GM19324 (cell line): ENCODE data around the gene GRM7.

Source experiments
- ATAC-seq: cut with Tn5 transposase; IDR thresholded peaks from one replicate; pipeline ENCODE4 v1.9.1; 2021; ENCODE audit warnings: mild to moderate bottlenecking, moderate library complexity; ENCODE audit not compliant: unreplicated experiment, low FRiP score

GRM7 gene

GRCh38 chr3:6965881-6966280 lies 105.0 kb downstream of the GRM7 start:
- no peak for ATAC-seq

DNA sequence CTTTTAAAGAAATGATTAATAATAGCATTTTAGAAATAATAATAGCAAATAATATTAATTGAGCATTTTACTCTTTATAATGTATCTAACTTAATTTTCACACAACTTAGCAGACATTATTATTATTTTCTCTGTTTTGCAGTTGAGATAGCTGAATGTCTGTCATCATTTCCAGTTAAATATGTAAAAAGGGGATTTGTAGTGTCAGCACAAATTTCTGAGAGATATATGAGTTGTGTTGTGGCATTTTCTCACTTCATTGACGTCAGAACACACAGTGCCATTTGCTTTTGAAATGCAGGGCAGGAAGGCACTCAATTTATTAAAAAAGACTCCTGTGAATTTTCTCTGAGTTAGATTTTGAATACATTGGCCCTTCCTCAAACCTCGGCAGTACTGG lies 111.0 kb downstream of the GRM7 start:
- no peak for ATAC-seq

DNA sequence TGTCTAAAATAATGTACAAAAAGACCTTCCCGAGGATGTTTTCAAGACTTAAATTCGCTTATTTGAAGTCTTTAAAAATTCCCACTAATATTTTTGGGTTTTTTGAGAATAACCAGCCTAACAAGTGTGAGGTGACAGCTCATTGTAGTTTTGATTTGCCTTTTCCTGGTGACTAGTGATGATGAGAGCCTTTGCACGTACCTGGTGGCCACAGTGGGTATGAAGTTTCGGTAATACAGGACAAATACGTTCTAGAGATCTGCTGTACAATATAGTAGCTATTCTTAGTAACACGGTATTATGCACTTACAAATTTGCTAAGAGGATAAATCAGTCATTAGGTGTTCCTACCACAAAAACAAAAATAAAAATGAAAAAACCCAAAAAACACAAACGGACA lies 124.9 kb downstream of the GRM7 start:
- no peak for ATAC-seq

GRCh38 chr3:6989608-6990291 lies 128.8 kb downstream of the GRM7 start:
- ATAC-seq, result no peak

- ATAC-seq, result no peak
Observed at GRCh38 chr3:6994081-6994668, 133.3 kb downstream of the GRM7 start.

- no peak for ATAC-seq
Observed at GRCh38 chr3:7000501-7000900, 139.6 kb downstream of the GRM7 start.

- ATAC-seq, result no peak
Observed at GRCh38 chr3:7001370-7001769, 140.5 kb downstream of the GRM7 start.

- no peak for ATAC-seq
Observed at GRCh38 chr3:7015683-7016440, 154.9 kb downstream of the GRM7 start.

DNA sequence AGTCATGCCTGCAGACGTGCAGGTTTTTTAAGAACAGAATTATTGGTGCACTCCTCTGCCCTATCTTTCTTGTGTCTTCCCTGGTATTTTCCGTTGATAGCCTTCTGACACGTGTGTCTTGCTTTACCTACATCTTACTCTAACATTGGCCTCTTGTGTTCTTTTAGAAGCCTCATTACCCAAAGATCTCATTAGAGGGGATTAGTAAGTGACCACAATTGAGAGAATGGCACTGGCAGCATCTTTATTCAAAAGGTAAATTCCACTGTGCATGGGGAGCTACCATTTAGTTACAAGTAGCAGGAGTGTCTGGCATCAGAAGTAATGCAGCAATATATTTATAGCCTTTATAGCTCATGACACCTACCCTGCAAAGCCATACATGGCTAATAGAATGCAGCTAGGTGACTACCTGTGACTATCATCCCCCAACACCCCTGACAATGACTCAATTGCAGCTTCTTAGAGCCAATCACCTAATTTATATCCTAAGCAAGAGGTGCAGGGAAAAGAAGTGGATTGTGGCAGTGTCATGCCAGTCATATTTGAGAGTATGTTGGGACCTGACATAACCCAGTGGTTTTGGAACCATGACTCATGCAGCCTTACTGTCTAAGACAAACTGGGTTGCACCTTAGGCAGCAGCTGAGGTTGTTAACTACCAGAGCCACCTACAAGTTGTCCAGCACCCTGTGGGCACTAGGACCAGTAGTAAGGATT lies 164.8 kb downstream of the GRM7 start:
- no peak for ATAC-seq

- no peak for ATAC-seq
Observed at GRCh38 chr3:7029562-7029961, 168.6 kb downstream of the GRM7 start.

- ATAC-seq, result no peak
Observed at GRCh38 chr3:7038394-7038793, 177.5 kb downstream of the GRM7 start.

DNA sequence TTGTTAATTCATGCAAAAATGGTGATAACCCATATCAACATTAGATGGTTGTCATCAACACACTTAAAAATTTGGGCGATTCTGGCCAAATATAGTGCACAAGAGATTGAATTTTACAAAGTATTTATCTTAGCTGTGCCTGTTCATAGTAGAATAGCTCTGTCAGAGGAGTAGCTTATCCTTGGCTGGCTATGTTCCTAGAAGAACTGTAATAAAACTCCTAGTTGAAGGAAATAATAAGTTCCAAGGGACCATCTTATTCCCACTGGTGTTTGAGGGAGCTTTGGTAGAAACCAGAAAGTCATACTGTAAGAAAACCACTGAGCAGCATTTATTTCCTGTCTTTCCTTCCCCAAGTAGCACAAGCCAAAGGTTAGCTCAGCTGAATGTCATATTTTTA lies 201.8 kb downstream of the GRM7 start:
- no peak for ATAC-seq

GRCh38 chr3:7070461-7070860 lies 209.5 kb downstream of the GRM7 start:
- no peak for ATAC-seq

GRCh38 chr3:7074217-7074616 lies 213.3 kb downstream of the GRM7 start:
- ATAC-seq, result no peak

GRCh38 chr3:7075117-7075516 lies 214.2 kb downstream of the GRM7 start:
- no peak for ATAC-seq

DNA sequence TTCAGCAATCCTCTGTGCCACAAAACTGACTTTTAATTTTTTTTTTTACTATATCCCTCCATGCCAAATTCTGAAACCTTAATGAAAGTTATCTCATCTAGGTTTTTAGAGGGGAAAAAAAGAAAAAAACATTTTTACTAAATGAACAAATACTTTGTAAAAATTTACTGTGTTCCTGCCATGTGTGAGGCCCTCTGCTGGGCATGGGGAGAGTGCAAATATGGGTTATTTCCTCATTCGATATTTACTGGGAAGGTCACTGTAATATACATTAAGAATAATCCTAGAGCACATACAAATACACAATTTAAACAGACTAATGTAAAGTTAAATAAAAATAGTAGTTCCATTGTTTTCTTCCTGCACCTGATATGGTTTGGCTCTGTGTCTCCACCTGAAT lies 215.0 kb downstream of the GRM7 start:
- ATAC-seq, result no peak

- ATAC-seq, result no peak
Observed at GRCh38 chr3:7082244-7082643, 221.3 kb downstream of the GRM7 start.

DNA sequence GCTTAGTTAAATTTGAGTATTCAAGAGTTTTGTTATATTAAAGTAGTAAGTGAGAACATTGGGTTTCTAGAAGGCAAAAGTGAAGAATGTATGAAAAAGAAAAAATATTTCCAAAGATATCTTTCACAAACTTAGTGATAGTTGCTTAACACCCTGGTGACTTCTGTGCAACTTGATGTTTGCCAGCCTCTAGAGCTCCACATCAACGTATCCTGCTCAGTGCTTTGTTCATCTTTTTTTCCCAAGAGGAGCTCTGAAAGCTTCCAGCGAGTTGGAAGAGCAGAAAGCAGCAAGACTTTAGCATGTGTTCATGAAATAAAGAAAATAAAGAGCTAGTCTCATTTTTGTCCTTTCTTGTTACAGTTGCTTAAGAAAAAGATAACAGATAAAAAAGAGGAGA lies 225.5 kb downstream of the GRM7 start:
- ATAC-seq, result no peak

GRCh38 chr3:7095116-7095515 lies 234.2 kb downstream of the GRM7 start:
- no peak for ATAC-seq

DNA sequence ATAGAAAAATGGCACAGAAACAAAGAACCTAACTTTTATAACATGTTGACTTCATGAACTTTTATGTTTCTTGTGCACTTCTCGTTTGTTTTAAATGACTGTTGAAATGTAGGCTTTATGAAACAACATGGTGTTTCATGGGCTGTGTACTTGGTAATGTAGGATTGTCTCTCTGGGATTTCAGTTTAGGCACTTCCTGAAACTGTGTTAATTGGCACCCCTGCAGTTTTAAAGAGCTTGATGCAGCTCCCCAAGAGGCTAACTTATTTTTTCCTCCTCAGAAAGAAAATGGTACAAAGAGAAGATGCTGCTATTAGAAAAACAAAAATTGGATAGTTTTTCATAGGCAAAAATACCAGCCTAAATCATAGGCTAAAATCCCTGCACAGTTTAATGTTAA lies 239.2 kb downstream of the GRM7 start:
- no peak for ATAC-seq

GRCh38 chr3:7106635-7107034 lies 245.7 kb downstream of the GRM7 start:
- ATAC-seq, result no peak
